ENCODE data around the gene PTHLH. TPM values are rescaled to one million over a fixed set of nuclear protein-coding genes. Genes with fewer than 3 reads are reported as not detected.

Gene PTHLH
- total RNA-seq, 1 experiment from 2014 or later: 2.2 TPM

GRCh38 chr12:27982951-27983350, 10.4 kb upstream of the PTHLH start:
- intact Hi-C loops (cut with micrococcal nuclease; ENCODE audit: unreplicated experiment): no loop called here

GRCh38 chr12:27982385-27982784, 9.9 kb upstream of the PTHLH start:
- no TSS peak for BruUV-seq (replicated peaks)
- intact Hi-C loops (cut with micrococcal nuclease; ENCODE audit: unreplicated experiment): no loop called here

More at GRCh38 chr12:27982951-27983350, 10.4 kb upstream of the PTHLH start:
- Histone ChIP-seq H3K4me1 (ENCODE audit: control insufficient read depth, insufficient read depth, low read length) (no peaks in the 10 kb centered on the region), H3K9me3 (ENCODE audit: control insufficient read depth, insufficient read depth, low read depth, low read length) (no peaks in the 10 kb centered on the region), H3K27ac (ENCODE audit: low read length) (no peak overlapping the region), H3K4me3 (ENCODE audit: low read depth in 2 of 2, low read length in 2 of 2) (no peak overlapping the region), H3K36me3 (ENCODE audit: control insufficient read depth, insufficient read depth, low read length) (no peaks in the 10 kb centered on the region), H3K27me3 (ENCODE audit: control insufficient read depth, insufficient read depth, low read length) (peaks cover 2% of the 10 kb centered on the region)
- CTCF ChIA-PET: no interaction called here
- POLR2A ChIA-PET: no interaction called here
- ATAC-seq (no peak), DNase-seq (ENCODE audit: low read depth, low spot score) (no peak)
- in situ Hi-C loops (cut with HindIII; ENCODE audit: low pct_unique_long_range_greater_than_20kb, low sequenced_read_pairs): no loop called here
- BruUV-seq (replicated peaks): no TSS peak
- TF ChIP-seq SIN3A (IDR thresholded peaks at IDR 0.05; ENCODE audit: borderline replicate concordance, insufficient read depth, low read depth, low read length): no peak
- TF ChIP-seq CTCF (IDR thresholded peaks at IDR 0.05): no peak
- TF ChIP-seq POLR2AphosphoS5 (IDR thresholded peaks at IDR 0.05; ENCODE audit: low read depth, low read length): no peak
- TF ChIP-seq REST (IDR thresholded peaks at IDR 0.05; ENCODE audit: insufficient read depth in 1 of 2, low read depth in 2 of 2, low read length in 1 of 2): no peak
- TF ChIP-seq TCF7L2 (IDR thresholded peaks at IDR 0.05; ENCODE audit: low read depth, low read length): no peak

More at GRCh38 chr12:27982385-27982784, 9.9 kb upstream of the PTHLH start:
- ATAC-seq (no peak), DNase-seq (ENCODE audit: low read depth, low spot score) (no peak)
- ChIA-PET POLR2A (no interaction called here), CTCF (no interaction called here)
- Histone ChIP-seq H3K36me3 (ENCODE audit: control insufficient read depth, insufficient read depth, low read length) (no peaks in the 10 kb centered on the region), H3K27ac (ENCODE audit: low read length) (no peak overlapping the region), H3K9me3 (ENCODE audit: control insufficient read depth, insufficient read depth, low read depth, low read length) (no peaks in the 10 kb centered on the region), H3K27me3 (ENCODE audit: control insufficient read depth, insufficient read depth, low read length) (peaks cover 6% of the 10 kb centered on the region), H3K4me3 (ENCODE audit: low read depth in 2 of 2, low read length in 2 of 2) (no peak overlapping the region), H3K4me1 (ENCODE audit: control insufficient read depth, insufficient read depth, low read length) (no peaks in the 10 kb centered on the region)
- in situ Hi-C loops (cut with HindIII; ENCODE audit: low pct_unique_long_range_greater_than_20kb, low sequenced_read_pairs): no loop called here
- TF ChIP-seq POLR2AphosphoS5 (IDR thresholded peaks at IDR 0.05; ENCODE audit: low read depth, low read length) (no peak), TCF7L2 (IDR thresholded peaks at IDR 0.05; ENCODE audit: low read depth, low read length) (no peak), SIN3A (IDR thresholded peaks at IDR 0.05; ENCODE audit: borderline replicate concordance, insufficient read depth, low read depth, low read length) (no peak), REST (IDR thresholded peaks at IDR 0.05; ENCODE audit: insufficient read depth in 1 of 2, low read depth in 2 of 2, low read length in 1 of 2) (no peak), CTCF (IDR thresholded peaks at IDR 0.05) (no peak)

Data from Panc1 (cell line).